Stimulated activated CD8-positive, alpha-beta memory T cell treated with anti-CD3 and anti-CD28 coated beads, Interleukin-12 subunit alpha, Interleukin-12 subunit beta, amount 100 ng/mL, for 1 hour (primary cell): Measurements from ENCODE around the gene YIPF7.

Experiments used
- DNase-seq: peaks from one replicate; pipeline ENCODE4 v3.0.0-alpha.2; 2020; ENCODE audit warnings: low read depth

The YIPF7 gene

DNA sequence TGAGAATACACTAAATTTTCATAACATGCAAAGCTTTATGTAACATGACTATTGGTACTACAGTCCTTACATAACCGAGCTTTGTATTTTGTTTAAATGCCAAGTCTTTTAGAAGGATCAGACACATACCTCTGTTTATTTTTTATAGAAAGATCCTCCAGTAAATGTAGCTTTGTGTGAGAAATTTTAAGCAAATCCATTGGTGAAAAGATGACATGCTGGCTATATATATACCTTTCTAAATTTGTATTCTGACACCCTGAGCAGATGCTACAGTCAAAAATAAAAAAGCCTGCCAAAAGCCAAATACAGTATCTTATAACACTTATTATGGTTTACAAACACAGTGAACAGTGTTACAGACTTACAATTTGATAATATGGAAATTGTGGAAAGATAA is at the start of gene YIPF7:
Gene YIPF7, minus strand, starts transcription at position 201 of the 400 bp plus-strand sequence. CDS start 1,525 bp downstream, outside the sequence.
- no peak for DNase-seq

DNA sequence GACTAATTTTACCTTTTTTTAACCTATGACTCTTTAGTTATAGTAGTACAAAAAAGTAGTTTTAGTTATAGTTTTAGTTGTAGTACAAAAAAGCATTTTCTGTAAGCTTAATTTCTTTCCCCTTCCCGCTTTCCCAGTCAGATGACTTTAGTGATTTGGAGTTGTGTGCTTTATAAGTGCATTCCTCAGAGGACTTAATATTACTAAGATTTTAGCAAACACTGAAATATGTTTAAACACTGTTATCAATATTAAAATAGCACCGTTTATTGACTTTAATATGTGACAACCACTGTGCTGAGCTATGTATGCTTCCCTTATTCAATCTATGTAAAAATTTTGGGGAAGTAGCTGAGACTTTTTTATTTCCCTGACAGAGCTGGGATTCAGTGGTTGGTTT is 49.6 kb upstream of the YIPF7 start:
- DNase-seq, result no peak

DNA sequence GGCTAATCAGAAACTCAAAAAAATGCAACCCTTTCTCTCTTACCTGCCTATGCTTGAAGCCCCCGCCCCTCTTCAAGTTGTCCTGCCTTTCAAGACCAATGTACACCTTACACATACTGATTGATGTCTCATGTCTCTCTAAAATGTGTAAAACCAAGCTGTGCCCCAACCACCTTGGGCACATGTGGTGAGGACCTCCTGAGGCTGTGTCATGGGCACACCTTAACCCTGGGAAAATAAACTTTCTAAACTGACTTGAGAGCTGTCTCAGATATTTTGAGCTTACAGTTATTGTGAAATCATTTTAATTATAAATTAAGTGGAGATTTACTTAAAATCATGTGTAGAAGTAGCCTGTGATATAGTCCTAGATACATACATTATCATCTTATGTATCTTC is 49.0 kb upstream of the YIPF7 start:
- DNase-seq, result no peak

DNA sequence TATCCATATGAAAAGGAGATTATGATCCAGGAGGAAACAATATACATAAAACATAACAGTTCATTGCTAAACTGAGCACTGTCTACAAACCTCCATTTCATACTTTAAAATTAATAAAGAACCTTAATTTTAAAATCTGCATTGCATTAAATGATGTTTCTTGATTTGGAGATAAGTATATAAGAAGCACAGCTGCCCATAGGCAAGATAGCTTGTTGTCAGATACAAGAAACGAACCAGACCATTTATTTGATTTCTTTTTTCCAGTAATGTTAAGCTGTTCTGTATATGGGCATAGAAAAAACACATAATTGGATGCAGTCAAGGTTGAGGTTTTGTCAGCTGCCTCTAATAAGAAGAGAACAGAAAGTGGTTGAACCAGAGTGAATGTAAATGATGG is 33.2 kb upstream of the YIPF7 start:
- DNase-seq, result no peak

DNA sequence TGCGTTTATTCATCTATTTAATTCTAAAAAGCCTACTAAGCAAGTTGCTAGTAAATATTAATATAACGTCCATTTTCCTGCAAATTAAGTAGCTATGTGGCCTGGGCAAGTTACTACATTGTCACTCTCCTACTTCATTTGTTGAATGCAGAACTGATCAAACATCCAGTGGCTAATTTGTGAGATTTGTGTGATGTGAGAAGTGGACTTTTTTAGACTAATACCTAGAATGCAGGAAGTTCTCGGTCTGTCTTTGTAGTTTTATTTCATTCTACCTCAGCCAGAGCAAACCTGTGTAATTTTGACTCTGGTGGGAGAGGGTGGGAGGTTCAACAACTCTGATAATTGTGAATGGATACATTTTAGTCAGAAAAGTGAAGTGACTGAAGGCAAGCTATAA is 27.6 kb upstream of the YIPF7 start:
- no peak for DNase-seq

DNA sequence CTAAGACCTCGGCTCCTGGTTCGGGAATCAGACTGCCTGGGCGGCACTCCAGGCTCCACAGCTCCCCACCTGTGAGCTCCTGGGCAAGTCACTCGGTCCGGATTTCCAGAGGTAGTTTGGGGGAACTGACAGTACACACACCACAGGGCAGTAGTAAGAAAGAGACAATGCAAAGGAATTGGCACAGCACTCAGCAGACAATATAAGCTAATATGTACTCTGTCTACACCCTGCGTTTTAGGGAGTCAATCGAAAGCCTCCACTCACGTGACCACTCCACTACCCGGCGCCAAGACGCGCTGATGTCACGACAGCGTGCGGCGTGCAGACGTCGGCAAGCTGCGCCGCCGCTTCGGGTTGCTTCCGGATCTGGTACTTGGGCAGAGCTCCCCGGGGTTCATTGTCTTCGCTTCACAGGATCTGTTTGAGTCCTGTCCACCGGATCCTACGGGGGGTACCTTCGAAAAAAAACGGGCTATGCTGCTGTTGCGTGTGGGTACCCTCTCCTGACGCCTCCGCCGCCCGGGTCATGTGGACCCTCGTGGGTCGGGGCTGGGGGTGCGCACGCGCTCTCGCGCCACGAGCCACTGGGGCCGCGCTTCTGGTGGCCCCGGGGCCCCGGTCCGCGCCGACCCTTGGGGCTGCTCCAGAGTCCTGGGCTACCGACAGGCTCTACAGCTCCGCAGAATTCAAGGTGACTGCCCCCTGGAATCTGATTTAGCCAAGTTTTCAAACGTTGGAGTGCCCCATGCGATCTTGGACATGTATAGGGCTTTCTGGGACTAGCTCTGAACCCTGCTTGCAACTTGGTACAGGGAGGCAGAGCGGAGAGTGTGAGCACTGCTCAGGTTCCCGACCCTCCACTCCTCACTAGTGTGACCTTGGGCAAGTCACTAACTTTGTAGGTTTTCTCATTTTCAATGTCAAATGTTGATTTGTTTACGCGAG is 26.9 kb upstream of the YIPF7 start, which contains the start of gene GUF1:
Gene GUF1, plus strand, starts transcription at position 327 of the 948 bp plus-strand sequence. Its CDS starts 203 bp downstream, at position 530.
- peak; percentile 78 for DNase-seq

DNA sequence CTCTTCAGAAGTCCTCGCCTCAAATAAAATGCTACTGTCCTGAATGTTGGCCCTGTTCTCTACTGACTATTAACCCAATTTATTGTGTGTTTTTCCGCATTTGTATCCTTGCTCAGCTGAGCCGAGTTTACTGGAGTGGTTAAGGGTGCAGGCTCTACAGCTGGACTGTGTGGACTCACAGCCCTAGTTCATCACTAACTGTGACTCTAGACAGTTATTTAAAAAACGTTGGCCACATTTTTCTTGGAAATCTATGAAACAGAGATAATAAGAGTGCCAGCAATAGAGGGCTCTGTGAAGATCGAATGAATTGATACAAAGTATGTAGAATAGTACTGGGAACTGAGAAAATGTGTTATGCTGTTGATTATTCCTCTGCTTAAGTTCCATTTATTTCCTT is 23.9 kb upstream of the YIPF7 start:
- no peak for DNase-seq

DNA sequence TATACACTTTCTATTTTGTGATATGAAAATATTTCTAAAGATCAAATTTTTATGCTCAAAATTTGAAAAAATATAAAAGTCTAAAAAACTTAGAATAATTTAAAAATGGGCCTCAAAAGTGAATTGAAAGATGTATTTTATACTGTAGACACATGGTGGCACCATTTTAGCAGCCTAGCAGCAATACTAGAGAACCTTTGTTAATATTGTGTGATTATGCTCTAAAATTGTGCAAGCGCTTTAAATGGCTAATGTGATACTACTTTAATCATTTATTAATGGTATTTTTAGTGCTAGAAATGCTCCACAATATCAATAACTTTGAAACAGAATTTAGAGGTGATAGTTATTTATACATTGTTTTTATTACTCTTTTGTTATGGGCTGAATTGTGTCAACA is 23.0 kb upstream of the YIPF7 start:
- no peak for DNase-seq

DNA sequence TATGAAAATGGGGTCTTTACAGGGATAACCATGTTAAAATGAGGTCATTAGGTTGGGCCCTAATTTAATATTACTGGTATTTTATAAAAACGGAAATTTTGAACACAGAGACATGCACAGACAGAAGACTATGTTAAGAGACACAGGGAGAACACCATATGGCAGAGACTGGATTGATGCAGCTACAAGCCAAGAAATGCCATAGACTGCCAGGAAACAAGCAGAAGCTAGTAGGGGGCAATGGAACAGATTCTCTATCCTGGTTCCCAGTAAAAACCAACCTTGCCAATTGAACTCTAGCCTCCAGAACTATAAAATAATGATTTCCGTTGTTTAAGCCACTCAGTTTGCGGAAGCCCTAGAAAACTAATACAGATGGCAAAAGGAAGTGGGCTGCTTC is 20.2 kb upstream of the YIPF7 start:
- no peak for DNase-seq

DNA sequence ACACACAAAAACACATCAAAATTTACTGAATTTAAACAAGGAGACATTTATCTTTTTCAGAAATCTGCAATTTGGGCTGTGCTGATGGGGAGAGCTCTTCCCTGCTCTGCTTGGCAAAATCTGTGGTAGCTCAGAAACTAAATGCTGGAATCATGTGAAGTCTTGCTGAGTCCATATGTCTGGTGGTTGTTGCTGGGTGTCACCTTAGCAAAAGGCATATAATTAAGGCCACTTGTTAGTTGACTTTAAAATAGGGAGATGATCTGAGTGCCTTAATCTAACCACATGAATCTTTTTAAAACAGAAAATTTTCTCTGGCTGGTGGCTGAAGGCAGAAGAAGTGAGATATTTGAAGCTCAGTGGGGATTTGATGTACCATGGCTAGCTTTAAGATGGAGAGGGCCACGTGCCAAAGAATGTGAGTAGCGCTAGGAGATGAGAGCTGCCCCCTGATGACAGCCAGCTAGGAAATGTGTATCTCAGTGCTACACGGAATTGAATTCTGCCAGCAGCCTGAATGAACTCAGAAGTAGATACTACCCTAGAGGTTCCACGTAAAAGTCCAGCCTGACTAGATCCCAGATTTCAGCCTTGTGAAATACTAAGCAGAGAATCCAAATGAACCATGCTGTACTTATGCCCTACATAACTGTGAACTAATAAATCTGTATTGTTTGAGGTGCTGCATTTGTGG is 19.2 kb upstream of the YIPF7 start:
- DNase-seq, result no peak

DNA sequence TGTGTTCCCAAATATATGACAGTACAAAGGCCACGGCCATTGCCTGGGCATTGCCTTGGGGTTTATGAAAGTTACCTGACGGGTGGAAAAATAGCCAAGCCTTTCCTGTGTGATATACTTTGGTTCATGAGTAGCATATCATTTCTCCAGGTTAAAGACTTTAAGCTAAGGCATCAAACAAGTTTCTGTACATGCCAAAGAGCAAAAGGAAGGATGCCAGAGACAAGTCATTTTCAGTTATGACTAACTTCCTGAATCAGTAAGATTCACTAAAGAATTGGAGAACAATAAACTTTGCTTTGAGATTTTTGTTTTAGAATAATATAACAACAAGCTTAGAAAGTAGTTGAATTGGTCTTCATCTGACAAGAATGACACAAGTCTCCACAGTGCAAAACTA is 17.1 kb upstream of the YIPF7 start:
- DNase-seq, result no peak

DNA sequence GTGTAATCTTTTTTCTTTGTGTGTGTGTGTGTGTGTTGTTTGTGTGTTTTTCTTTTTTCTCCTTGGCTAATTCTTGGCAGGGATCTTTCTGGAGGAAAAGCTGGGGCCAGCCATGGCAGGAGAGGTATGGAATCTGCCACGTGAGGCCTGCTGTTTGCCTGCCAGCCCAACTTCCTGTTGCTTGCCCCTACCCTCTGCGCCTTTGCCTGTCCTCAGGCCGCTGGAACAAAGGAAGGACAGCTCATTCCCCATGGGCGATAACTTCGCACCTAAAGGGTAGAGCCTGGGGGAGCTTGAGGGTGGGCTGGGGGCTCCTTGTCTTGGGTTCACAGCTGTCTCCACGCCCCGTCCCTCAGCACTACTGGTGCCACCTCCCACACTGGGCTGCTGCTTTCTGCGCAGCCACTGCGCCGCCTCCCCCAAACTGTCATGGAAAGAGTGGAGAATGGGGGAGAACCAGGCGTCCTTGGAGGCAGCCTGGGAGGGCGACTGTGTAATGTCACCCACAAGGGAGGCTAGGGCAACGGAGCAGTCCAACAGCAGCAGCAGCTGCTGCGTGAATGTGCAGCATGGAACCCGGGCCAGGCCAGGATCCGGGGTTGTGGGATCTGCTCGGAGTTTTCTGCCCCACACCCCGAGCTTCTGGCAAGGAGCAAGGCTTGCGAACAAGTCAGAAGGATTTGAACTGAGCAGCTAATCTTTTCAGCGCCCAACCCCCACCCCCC is 12.3 kb upstream of the YIPF7 start:
- DNase-seq, result no peak

DNA sequence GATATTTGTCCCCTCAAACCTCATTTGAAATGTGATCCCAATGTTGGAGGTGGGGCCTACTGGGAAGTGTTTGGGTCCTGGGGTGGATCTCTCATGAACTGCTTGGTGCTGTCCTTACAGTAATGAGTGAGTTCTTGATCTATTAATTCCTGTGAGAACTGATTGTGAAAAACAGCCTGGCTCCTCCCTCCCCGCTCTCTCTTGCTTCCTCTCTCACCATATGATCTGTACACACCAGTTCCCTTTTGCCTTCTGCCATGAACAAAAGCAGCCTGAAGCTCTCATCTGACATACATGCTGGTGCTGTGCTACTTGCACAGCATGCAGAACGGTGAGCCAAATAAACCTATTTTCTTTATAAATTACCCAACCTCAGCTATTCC is 11.2 kb upstream of the YIPF7 start:
- DNase-seq, result no peak

DNA sequence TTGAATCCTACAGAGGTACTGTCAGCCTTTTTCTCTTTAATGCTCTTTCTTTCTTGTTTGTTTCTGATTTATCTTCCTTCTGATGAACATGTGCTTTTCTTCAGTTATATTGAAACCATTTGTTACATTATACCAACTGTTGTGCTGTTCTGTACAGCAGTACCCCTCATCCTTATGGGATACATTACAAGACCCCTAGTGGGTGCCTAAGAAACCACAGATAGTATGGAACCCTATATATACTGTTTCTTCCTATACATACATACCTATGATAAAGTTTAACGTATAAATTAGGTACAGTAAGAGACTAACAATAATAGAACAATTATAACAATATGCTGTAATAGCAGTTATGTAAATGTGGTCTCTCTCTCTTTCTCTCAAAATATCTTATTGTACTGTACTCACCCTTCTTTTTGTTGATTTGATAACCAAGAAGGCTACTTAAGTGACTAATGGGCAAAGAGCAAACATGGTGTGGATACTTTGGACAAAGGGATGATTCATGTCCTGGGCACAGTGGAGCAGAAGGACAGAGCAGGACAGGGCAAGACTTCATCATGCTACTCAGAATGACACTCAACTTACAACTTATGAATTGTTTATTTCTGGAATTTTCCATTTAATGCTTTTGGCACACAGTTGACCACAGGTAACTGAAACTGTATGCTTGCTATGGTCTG is 10.7 kb upstream of the YIPF7 start:
- DNase-seq, result no peak

DNA sequence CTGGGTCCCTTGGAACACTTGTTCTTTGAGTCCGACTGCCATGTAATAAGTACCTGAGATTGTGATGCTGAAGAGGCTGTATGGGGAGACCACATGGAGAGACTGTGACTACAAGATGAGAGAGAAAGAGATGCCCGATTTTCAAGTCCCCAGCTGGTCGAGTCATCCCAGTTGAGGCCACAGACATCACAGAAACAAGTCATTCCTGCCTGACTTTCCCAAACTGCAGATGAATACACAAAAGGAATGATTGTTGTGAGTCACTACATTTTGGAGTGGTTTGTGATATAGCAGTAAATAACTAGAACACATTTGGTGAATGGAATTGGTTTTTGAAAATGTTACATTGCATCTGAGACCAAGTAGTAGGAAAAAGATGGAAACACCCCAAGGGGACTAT is 9.0 kb upstream of the YIPF7 start:
- no peak for DNase-seq

DNA sequence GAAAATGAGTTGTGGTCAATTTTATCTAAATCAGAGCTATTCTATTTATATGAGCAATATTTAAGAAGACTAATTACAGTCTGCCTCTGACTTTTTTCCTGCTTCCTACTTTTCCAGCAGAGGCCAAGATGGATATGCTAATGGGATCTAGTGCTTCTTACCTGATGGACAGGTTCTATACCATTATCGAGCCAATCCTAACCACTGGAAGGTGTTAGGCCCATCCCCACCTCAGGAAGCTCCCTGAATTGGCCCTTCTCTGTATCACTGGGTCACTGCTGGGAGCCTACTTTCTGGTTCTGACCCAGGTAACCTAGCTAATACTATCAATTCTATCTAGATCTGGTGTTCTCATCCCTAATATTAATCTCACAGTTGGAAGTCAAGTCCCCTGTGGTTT is 577 bp upstream of the YIPF7 start:
- DNase-seq, result no peak

DNA sequence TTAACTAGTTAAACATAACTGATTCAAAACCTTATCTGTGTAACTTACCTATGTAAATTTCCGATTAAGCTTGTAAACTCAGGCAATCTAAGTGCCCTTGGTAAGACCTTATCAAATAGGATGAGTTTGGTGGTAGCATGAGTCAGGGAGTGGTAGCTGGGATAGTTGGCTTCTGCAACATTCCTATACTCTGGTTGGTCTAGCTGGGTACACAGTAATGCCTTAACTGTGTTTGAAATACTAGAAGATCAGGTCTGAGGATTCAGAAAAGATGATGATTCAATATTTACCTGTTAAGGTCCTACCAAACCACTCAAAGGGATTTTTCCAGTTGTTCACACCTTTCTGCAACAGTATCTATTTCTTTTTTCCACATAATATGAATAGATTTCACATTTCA is 5.3 kb downstream of the YIPF7 start:
- no peak for DNase-seq

DNA sequence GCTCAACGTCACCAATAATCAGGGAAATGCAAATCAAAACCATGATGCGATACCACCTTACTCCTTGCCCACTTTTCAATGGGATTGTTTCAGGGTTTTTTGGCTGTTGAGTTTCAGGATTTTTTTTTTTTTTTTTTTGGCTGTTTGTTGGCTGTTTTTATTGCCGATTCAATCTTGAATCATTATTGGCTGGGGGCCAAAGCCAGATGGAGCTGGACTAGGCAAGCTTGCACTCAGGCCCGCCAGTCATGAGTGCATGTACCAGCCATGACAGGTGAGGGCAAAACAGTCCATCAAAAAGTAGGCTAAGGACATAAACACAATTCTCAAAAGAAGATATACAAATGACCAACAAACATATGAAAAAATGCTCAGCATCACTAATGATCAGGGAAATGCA is 13.3 kb downstream of the YIPF7 start:
- DNase-seq, result no peak

DNA sequence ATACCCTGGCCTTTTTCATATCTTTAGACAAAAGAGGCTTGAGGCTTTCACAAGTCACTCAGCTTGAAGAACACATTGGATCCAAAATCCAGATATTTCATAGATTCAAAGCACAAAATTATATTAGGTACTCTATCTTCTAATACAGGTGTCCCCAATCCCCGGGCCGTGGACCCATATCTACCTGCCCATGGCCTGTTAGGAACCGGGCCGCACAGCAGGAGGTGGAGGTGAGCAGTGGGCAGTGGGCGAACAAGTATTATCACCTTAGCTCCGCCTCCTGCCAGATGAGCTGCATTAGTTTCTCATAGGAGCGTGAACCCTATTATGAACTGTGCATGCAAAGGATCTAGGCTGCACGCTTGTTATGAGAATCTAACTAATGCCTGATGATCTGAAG is 18.7 kb downstream of the YIPF7 start:
- no peak for DNase-seq

DNA sequence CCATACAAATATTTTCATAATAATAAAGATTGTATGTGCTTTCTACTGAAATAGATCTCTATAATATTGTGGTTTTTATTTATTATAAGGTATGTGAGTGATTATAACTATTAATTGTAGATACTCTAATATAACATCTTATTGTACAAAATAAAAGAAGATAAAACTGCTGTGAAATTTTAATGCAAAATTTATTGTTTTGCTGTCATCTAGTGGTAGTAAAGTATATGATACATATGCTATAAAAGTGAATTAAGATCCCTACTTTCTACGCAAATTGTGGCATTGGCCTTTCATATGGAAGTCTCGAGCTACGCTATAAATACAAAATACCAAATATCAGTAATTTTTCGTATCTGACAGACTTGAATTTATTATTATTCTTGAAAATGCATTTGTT is 19.3 kb downstream of the YIPF7 start:
- no peak for DNase-seq

DNA sequence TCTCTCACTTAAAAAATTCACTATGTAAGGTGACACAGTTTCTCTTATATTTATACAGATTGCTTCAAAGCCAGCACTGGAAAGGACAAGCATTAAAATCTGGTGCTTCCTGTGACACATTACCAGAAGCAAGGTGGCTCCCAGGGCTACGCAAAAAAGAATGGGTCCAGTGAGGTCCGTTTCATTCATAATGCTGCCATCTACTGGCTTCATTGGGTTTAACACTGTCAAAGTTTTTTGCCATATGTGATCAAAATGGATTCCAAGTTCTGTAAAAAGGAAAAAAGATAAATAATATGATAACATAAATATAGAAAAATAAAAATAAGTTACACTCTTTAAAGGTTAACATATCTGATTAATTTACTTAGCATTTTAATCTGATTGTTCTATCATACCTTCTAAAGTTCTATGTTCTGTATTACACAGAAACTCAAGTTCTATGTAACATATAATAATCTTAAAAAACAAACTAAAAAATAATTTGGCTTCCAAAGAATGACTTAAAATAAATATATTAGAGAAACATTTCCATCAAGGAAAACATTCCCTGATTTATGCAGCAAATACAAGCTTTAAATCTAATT is 22.1 kb downstream of the YIPF7 start:
- DNase-seq, result peak; percentile 4

DNA sequence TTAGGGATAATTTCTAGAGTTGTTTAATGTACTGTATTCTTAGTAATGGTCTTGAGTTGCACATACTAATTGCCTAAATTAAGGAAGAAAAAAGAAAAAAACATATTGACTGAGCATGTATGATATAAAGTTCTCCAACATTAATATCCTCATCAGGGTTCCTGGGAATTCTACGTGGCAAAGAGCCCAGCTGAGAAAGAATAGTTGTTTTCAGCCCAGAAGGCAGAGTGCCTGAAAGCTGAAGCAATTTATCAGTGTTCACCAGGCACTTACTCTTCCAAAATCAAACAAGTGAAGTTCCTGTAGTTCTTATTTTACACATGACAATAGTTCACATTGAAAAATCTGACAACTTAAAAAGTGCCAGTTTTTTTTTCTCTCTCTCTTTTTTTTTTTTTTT is 27.7 kb downstream of the YIPF7 start:
- no peak for DNase-seq
